GM21381 (cell line): ENCODE measurements around the gene DHRS4L2.
"Not testable (repeated sequence)": the region's sequence is repeated elsewhere in the genome, so short reads cannot be mapped to it uniquely, and the experiment has no call there.

Source experiments
- ATAC-seq: cut with Tn5 transposase; IDR thresholded peaks from one replicate; pipeline ENCODE4 v1.9.1; 2021; ENCODE audit warnings: mild to moderate bottlenecking, moderate library complexity; ENCODE audit not compliant: unreplicated experiment

DHRS4L2 gene

GRCh38 chr14:23970283-23970659 lies 18.5 kb upstream of the DHRS4L2 start:
- not testable (repeated sequence) for ATAC-seq

GRCh38 chr14:23973178-23973577 lies 15.6 kb upstream of the DHRS4L2 start:
- ATAC-seq: not testable (repeated sequence)

GRCh38 chr14:23974041-23974440 lies 14.7 kb upstream of the DHRS4L2 start:
- not testable (repeated sequence) for ATAC-seq

- not testable (repeated sequence) for ATAC-seq
Measured at GRCh38 chr14:23977208-23977607, 11.5 kb upstream of the DHRS4L2 start.

GRCh38 chr14:23981951-23982813 lies 6.5 kb upstream of the DHRS4L2 start:
- not testable (repeated sequence) for ATAC-seq

GRCh38 chr14:23984891-23985602 lies 3.7 kb upstream of the DHRS4L2 start:
- ATAC-seq: no peak

GRCh38 chr14:23988223-23988606 lies 514 bp upstream of the DHRS4L2 start:
- not testable (repeated sequence) for ATAC-seq

GRCh38 chr14:23989734-23990445 lies 1.2 kb downstream of the DHRS4L2 start:
- ATAC-seq: not testable (repeated sequence)

GRCh38 chr14:23990961-23991360 lies 2.2 kb downstream of the DHRS4L2 start:
- ATAC-seq: not testable (repeated sequence)

GRCh38 chr14:23993042-23993441 lies 4.3 kb downstream of the DHRS4L2 start:
- ATAC-seq: not testable (repeated sequence)

- ATAC-seq: not testable (repeated sequence)
Measured at GRCh38 chr14:23996009-23996408, 7.3 kb downstream of the DHRS4L2 start.

GRCh38 chr14:23996825-23997224 lies 8.1 kb downstream of the DHRS4L2 start:
- ATAC-seq: not testable (repeated sequence)

- not testable (repeated sequence) for ATAC-seq
Measured at GRCh38 chr14:23999640-24000039, 10.9 kb downstream of the DHRS4L2 start.

- not testable (repeated sequence) for ATAC-seq
Measured at GRCh38 chr14:24001078-24001477, 12.3 kb downstream of the DHRS4L2 start.

- ATAC-seq: not testable (repeated sequence)
Measured at GRCh38 chr14:24001679-24002078, 12.9 kb downstream of the DHRS4L2 start.

- ATAC-seq: peak; percentile 40
Measured at GRCh38 chr14:24006471-24006816, 17.7 kb downstream of the DHRS4L2 start.

GRCh38 chr14:24006817-24007652 lies 18.3 kb downstream of the DHRS4L2 start:
- peak; percentile 85 for ATAC-seq

GRCh38 chr14:24011051-24011450 lies 22.3 kb downstream of the DHRS4L2 start:
- ATAC-seq: no peak

- ATAC-seq: not testable (repeated sequence)
Measured at GRCh38 chr14:24012726-24013273, 24.1 kb downstream of the DHRS4L2 start.
